ENCODE data around the gene IL4I1. TPM values are rescaled to one million over a fixed set of nuclear protein-coding genes. Genes with fewer than 3 reads are reported as not detected.

Gene IL4I1
- polyA plus RNA-seq, 3 donors = 5.6 to 7.6 (median 7.0) TPM

GRCh38 chr19:49883094-49883493 is 13.6 kb downstream of the IL4I1 start:
- Histone ChIP-seq H3K36me3 (replicated peaks in 1 of 2; ENCODE audit: control insufficient read depth in 1 of 2, insufficient read depth in 2 of 2, low read length in 2 of 2) (peaks cover 51 to 58% of the 10 kb centered on the region in 2 donors), H3K4me3 (replicated peaks in 1 of 3; ENCODE audit: low read depth in 2 of 3, low read length in 3 of 3) (no peak overlapping the region), H3K79me2 (ENCODE audit: insufficient read depth, low read length) (peaks cover 8% of the 10 kb centered on the region), H3K27ac (ENCODE audit: low read depth in 1 of 2, low read length in 2 of 2) (no peak overlapping the region), H3K9me3 (replicated peaks in 1 of 2; ENCODE audit: control insufficient read depth in 1 of 2, insufficient read depth in 1 of 2, low read length in 2 of 2) (no peaks in the 10 kb centered on the region), H3K9ac (ENCODE audit: insufficient read depth, low read length, poor library complexity, severe bottlenecking) (no peak overlapping the region), H2AFZ (ENCODE audit: insufficient read depth, low read depth, low read length, poor library complexity, severe bottlenecking) (no peak overlapping the region), H4K20me1 (ENCODE audit: insufficient read depth, low read length) (peaks cover 44% of the 10 kb centered on the region), H3K4me2 (replicated peaks; ENCODE audit: extremely low read depth, low read length, poor library complexity, severe bottlenecking) (no peak overlapping the region), H3K4me1 (ENCODE audit: control insufficient read depth in 1 of 2, insufficient read depth in 2 of 2, low read length in 2 of 2) (peaks cover 13 to 15% of the 10 kb centered on the region in 2 donors), H3K27me3 (ENCODE audit: control insufficient read depth in 2 of 2, insufficient read depth in 2 of 2, low read length in 2 of 2) (no peaks in the 10 kb centered on the region)
- H3K4me3 Mint-ChIP-seq = no peak overlapping the region
- peaks cover 13% of the 10 kb centered on the region for H3K4me1 Mint-ChIP-seq
- peaks cover 0 to 4% (median 0%) of the 10 kb centered on the region in 7 donors for H3K9me3 Mint-ChIP-seq
- no peak for DNase-seq
- 97% methylated on average over 5 of the region's 5 CpGs for WGBS (ENCODE audit: insufficient coverage)
- no peak overlapping the region for H3K27ac Mint-ChIP-seq
- peaks cover 0 to 5% (median 2%) of the 10 kb centered on the region in 3 donors for H3K27me3 Mint-ChIP-seq (ENCODE audit: low read depth in 3 of 3)
- H3K36me3 Mint-ChIP-seq = peaks cover 70 to 71% of the 10 kb centered on the region in 2 donors
- TF ChIP-seq, protein P1, sequence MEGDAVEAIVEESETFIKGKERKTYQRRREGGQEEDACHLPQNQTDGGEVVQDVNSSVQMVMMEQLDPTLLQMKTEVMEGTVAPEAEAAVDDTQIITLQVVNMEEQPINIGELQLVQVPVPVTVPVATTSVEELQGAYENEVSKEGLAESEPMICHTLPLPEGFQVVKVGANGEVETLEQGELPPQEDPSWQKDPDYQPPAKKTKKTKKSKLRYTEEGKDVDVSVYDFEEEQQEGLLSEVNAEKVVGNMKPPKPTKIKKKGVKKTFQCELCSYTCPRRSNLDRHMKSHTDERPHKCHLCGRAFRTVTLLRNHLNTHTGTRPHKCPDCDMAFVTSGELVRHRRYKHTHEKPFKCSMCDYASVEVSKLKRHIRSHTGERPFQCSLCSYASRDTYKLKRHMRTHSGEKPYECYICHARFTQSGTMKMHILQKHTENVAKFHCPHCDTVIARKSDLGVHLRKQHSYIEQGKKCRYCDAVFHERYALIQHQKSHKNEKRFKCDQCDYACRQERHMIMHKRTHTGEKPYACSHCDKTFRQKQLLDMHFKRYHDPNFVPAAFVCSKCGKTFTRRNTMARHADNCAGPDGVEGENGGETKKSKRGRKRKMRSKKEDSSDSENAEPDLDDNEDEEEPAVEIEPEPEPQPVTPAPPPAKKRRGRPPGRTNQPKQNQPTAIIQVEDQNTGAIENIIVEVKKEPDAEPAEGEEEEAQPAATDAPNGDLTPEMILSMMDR (IDR thresholded peaks at IDR 0.05) = no peak
- intact Hi-C loops (cut with micrococcal nuclease) = no loop called here

DNA sequence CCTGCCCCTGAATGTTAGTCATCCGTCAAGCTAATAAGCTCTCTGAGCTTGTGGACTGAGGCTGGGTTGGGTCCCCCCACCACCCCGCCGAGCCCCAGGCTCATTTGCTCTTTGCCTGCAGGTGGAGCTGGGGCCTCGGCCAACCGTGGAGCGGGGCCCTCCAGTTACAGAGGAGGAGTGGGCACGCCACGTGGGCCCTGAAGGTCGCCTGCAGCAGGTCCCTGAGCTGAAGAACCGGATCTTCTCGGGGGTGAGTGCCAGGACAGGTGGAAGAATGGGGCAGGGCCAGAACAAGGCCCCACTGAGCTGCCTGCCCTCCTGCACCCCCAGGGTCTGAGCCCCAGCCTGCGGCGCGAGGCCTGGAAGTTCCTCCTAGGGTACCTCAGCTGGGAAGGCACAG is 14.0 kb downstream of the IL4I1 start:
- peaks cover 0 to 5% (median 2%) of the 10 kb centered on the region in 3 donors for H3K27me3 Mint-ChIP-seq (ENCODE audit: low read depth in 3 of 3)
- Histone ChIP-seq H3K9me3 (replicated peaks in 1 of 2; ENCODE audit: control insufficient read depth in 1 of 2, insufficient read depth in 1 of 2, low read length in 2 of 2) (no peaks in the 10 kb centered on the region), H4K20me1 (ENCODE audit: insufficient read depth, low read length) (peaks cover 44% of the 10 kb centered on the region), H3K9ac (ENCODE audit: insufficient read depth, low read length, poor library complexity, severe bottlenecking) (no peak overlapping the region), H3K36me3 (replicated peaks in 1 of 2; ENCODE audit: control insufficient read depth in 1 of 2, insufficient read depth in 2 of 2, low read length in 2 of 2) (peaks cover 51 to 58% of the 10 kb centered on the region in 2 donors), H3K27me3 (ENCODE audit: control insufficient read depth in 2 of 2, insufficient read depth in 2 of 2, low read length in 2 of 2) (no peaks in the 10 kb centered on the region), H3K79me2 (ENCODE audit: insufficient read depth, low read length) (peaks cover 8% of the 10 kb centered on the region), H3K4me3 (replicated peaks in 1 of 3; ENCODE audit: low read depth in 2 of 3, low read length in 3 of 3) (no peak overlapping the region), H3K4me2 (replicated peaks; ENCODE audit: extremely low read depth, low read length, poor library complexity, severe bottlenecking) (no peak overlapping the region), H2AFZ (ENCODE audit: insufficient read depth, low read depth, low read length, poor library complexity, severe bottlenecking) (no peak overlapping the region), H3K27ac (ENCODE audit: low read depth in 1 of 2, low read length in 2 of 2) (no peak overlapping the region), H3K4me1 (ENCODE audit: control insufficient read depth in 1 of 2, insufficient read depth in 2 of 2, low read length in 2 of 2) (peaks cover 15 to 18% of the 10 kb centered on the region in 2 donors)
- intact Hi-C loops (cut with micrococcal nuclease) = no loop called here
- peaks cover 16% of the 10 kb centered on the region for H3K4me1 Mint-ChIP-seq
- peaks cover 67 to 68% of the 10 kb centered on the region in 2 donors for H3K36me3 Mint-ChIP-seq
- TF ChIP-seq, protein P1 (IDR thresholded peaks at IDR 0.05) = no peak
- no peak overlapping the region for H3K4me3 Mint-ChIP-seq
- peaks cover 0 to 4% (median 0%) of the 10 kb centered on the region in 7 donors for H3K9me3 Mint-ChIP-seq
- no peak for DNase-seq
- H3K27ac Mint-ChIP-seq = peak overlapping the region in 1 of 7 donors; percentile 11
- WGBS (ENCODE audit: insufficient coverage) = 98% methylated on average over 11 of the region's 14 CpGs
